AG08395 (cell line): ENCODE results near the gene FHIT.

ENCODE experiments used
- DNase-seq: peaks from one replicate; pipeline ENCODE4 v3.0.0; 2012; ENCODE audit warnings: mixed read lengths, low spot score

Gene FHIT

GRCh38 chr3:59996056-59996455 lies 1255.2 kb downstream of the FHIT start:
- DNase-seq: no peak

GRCh38 chr3:59995563-59995962 lies 1255.7 kb downstream of the FHIT start:
- no peak for DNase-seq

GRCh38 chr3:59994732-59995304 lies 1256.4 kb downstream of the FHIT start:
- DNase-seq: no peak

GRCh38 chr3:59992578-59992977 lies 1258.7 kb downstream of the FHIT start:
- DNase-seq: no peak

- no peak for DNase-seq
Measured at GRCh38 chr3:59990915-59991314, 1260.3 kb downstream of the FHIT start.

- DNase-seq: no peak
Measured at GRCh38 chr3:59982510-59982909, 1268.7 kb downstream of the FHIT start.

GRCh38 chr3:59981377-59981776 lies 1269.9 kb downstream of the FHIT start:
- no peak for DNase-seq

- no peak for DNase-seq
Measured at GRCh38 chr3:59980576-59980975, 1270.7 kb downstream of the FHIT start.

- no peak for DNase-seq
Measured at GRCh38 chr3:59979542-59979941, 1271.7 kb downstream of the FHIT start.

- no peak for DNase-seq
Measured at GRCh38 chr3:59978979-59979378, 1272.3 kb downstream of the FHIT start.

- DNase-seq: no peak
Measured at GRCh38 chr3:59970796-59971195, 1280.5 kb downstream of the FHIT start.

GRCh38 chr3:59970376-59970775 lies 1280.9 kb downstream of the FHIT start:
- no peak for DNase-seq

- DNase-seq: no peak
Measured at GRCh38 chr3:59968513-59969045, 1282.7 kb downstream of the FHIT start.

- DNase-seq: no peak
Measured at GRCh38 chr3:59963676-59964075, 1287.6 kb downstream of the FHIT start.

GRCh38 chr3:59957150-59957549 lies 1294.1 kb downstream of the FHIT start:
- no peak for DNase-seq

GRCh38 chr3:59953104-59953503 lies 1298.1 kb downstream of the FHIT start:
- no peak for DNase-seq

- no peak for DNase-seq
Measured at GRCh38 chr3:59949311-59949710, 1301.9 kb downstream of the FHIT start.

- no peak for DNase-seq
Measured at GRCh38 chr3:59946401-59946800, 1304.9 kb downstream of the FHIT start.

GRCh38 chr3:59940718-59941117 lies 1310.5 kb downstream of the FHIT start:
- DNase-seq: no peak

- no peak for DNase-seq
Measured at GRCh38 chr3:59939826-59940426, 1311.3 kb downstream of the FHIT start.

- no peak for DNase-seq
Measured at GRCh38 chr3:59938828-59939227, 1312.4 kb downstream of the FHIT start.

GRCh38 chr3:59937201-59937600 lies 1314.1 kb downstream of the FHIT start:
- no peak for DNase-seq

- no peak for DNase-seq
Measured at GRCh38 chr3:59936472-59936871, 1314.8 kb downstream of the FHIT start.

- DNase-seq: no peak
Measured at GRCh38 chr3:59935025-59935424, 1316.2 kb downstream of the FHIT start.
